HG02763 (cell line): ENCODE measurements around the gene SOX5.
"Not testable (repeated sequence)": the region's sequence is repeated elsewhere in the genome, so short reads cannot be mapped to it uniquely, and the experiment has no call there.

Experiments
- ATAC-seq: cut with Tn5 transposase; IDR thresholded peaks from one replicate; pipeline ENCODE4 v1.9.1; 2021; ENCODE audit warnings: mild to moderate bottlenecking, moderate library complexity; ENCODE audit not compliant: unreplicated experiment

The SOX5 gene

GRCh38 chr12:23911574-23911973 lies 37.9 kb downstream of the SOX5 start:
- no peak for ATAC-seq

GRCh38 chr12:23909551-23909950 lies 39.9 kb downstream of the SOX5 start:
- ATAC-seq = no peak

GRCh38 chr12:23906329-23906728 lies 43.1 kb downstream of the SOX5 start:
- ATAC-seq = no peak

- no peak for ATAC-seq
These were observed 50.0 kb downstream of the SOX5 start for GRCh38 chr12:23899434-23899833.

- ATAC-seq = no peak
These were observed 51.3 kb downstream of the SOX5 start for GRCh38 chr12:23898121-23898520.

- no peak for ATAC-seq
These were observed 53.7 kb downstream of the SOX5 start for GRCh38 chr12:23895792-23896218.

- no peak for ATAC-seq
These were observed 55.9 kb downstream of the SOX5 start for GRCh38 chr12:23893611-23894010.

GRCh38 chr12:23891115-23891514 lies 58.4 kb downstream of the SOX5 start:
- ATAC-seq = no peak

- no peak for ATAC-seq
These were observed 60.4 kb downstream of the SOX5 start for GRCh38 chr12:23889069-23889440.

- ATAC-seq = no peak
These were observed 60.9 kb downstream of the SOX5 start for GRCh38 chr12:23888396-23889068.

- ATAC-seq = no peak
These were observed 62.2 kb downstream of the SOX5 start for GRCh38 chr12:23887055-23887835.

- no peak for ATAC-seq
These were observed 64.1 kb downstream of the SOX5 start for GRCh38 chr12:23885394-23885793.

GRCh38 chr12:23884909-23885308 lies 64.6 kb downstream of the SOX5 start:
- no peak for ATAC-seq

GRCh38 chr12:23880988-23881387 lies 68.5 kb downstream of the SOX5 start:
- no peak for ATAC-seq

GRCh38 chr12:23876618-23877017 lies 72.9 kb downstream of the SOX5 start:
- not testable (repeated sequence) for ATAC-seq

GRCh38 chr12:23867794-23868193 lies 81.7 kb downstream of the SOX5 start:
- no peak for ATAC-seq

GRCh38 chr12:23862701-23863100 lies 86.8 kb downstream of the SOX5 start:
- ATAC-seq = no peak

- no peak for ATAC-seq
These were observed 89.5 kb downstream of the SOX5 start for GRCh38 chr12:23860019-23860418.

GRCh38 chr12:23857178-23857577 lies 92.3 kb downstream of the SOX5 start:
- ATAC-seq = no peak

- ATAC-seq = no peak
These were observed 93.7 kb downstream of the SOX5 start for GRCh38 chr12:23855813-23856212.

GRCh38 chr12:23854598-23854997 lies 94.9 kb downstream of the SOX5 start:
- no peak for ATAC-seq

GRCh38 chr12:23853640-23854039 lies 95.8 kb downstream of the SOX5 start:
- no peak for ATAC-seq
